HG02763 (cell line): ENCODE results near the gene ZNF737.
"Not testable (repeated sequence)": the region's sequence is repeated elsewhere in the genome, so short reads cannot be mapped to it uniquely, and the experiment has no call there.

ENCODE experiments used
- ATAC-seq: cut with Tn5 transposase; IDR thresholded peaks from one replicate; pipeline ENCODE4 v1.9.1; 2021; ENCODE audit warnings: mild to moderate bottlenecking, moderate library complexity; ENCODE audit not compliant: unreplicated experiment

Gene ZNF737

DNA sequence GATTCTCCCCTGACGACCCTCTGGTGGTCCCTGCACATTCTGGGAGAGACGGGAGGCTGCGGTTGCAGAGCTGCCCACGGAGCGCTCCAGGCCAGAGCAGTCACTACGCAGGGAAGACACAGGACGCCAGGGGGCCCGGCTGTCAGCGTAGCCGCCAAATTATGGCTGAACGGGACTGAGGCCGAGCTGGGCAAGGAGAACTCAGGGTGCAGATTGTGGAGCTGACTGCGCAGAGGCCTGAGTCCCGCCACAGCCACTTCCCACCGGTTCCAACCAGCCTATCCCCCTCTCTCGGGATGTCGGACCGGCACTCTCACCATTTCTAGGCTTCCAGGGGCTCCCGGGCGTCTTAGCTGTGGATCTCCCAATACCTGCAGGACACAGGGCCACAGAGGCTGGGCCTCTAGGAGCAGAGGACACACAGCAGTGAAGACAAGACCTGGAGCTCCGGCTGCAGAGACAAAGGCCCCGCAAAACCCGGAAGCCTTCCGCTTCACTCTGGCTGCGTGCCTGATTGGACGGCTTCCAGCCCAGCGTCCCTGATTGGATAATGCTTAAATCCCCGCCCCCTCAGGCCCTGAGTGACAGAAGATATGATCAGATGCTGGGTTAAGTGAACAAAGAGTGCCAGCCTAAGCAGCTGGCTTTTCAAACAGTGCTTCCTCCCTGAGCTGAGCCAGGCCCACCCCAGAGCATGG lies at the start of gene ZNF737:
Gene ZNF737 (minus strand): TSS at position 461 of the 698 bp plus-strand sequence. CDS start 141 bp downstream, at position 320.
- peak; percentile 90 for ATAC-seq

DNA sequence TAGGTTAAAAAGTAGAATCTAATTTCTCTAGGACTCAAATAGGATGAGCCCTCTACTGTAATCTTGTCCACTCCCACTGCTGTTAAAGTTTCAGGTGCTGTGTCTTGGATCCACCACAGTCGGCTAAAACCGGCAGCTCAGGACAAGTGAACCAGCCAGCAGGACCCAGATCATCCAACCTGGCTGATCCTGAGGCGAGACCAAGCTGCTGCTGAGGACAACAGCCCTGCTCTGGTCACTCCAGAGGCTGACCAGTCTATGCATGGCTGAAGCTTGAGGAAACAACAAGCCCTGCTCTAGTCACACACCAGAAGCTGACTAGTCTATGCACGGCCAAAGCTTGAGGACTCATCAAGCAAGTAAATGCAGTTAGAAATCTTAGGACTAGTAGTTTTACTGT lies 49.4 kb upstream of the ZNF737 start:
- ATAC-seq: not testable (repeated sequence)

DNA sequence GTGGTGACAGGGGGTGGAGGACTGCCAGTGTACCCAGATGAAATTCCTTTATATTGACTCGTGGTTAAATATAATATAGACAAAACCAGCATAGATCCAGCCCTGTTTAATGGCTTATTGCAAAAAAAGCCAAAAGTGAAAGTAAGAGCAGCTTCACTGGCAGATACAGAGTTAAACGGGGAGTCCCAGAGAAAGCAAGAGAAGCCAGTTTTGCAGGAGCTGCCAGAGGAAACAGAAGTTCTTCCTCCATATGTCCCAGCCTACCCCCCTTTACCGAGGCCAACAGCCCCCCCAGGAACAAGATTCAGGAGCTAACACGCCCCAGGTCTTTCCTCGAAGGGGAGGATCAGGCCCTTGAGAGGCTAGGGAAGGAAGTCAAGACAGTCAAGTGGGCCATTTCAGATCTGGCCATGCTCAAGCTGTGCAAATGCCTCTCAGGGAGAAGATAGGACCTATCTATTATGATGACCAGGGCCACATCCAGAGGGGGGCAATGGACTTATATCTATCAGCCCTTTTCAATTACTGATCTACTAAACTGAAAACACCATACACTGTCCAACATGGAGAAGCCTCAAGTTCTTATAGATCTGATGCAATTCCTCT lies 47.2 kb upstream of the ZNF737 start:
- ATAC-seq: no peak

DNA sequence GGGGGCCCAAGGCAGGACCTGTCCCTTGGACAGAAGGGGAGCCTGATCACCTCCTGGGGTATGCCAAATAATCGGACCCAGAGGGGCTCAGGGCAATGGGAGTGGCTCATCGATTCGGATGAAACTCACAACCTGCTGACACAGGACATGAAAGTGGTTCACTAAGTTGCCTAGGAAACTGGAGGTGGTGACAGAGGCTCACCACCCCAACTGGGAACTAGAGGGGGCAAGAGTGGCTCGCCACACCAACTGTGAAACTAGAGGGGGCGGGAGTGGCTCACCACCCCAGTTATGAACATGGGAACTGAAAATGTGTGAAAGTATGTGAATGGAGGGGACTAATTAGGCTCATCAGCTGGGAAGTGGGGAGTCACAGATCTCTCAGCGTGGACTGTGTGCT lies 46.3 kb upstream of the ZNF737 start:
- ATAC-seq: no peak

DNA sequence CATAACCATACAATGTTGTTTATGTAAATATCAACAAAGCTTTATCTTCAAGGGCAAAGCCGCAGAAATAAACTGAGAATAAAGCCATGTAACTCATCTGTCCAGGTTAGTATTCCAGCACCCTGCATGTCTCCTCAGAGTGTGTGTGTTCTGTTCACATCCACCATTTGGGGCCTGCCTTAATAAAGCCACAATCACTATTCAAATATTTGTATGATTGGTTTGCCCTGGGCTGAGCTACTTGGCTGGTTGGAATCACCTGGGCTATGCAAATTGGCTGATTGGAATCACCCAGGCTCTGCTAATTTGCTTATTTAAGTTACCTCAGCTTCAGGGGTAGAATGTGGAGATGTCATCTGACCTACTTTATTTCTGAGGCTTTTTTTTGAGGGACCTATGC lies 42.4 kb upstream of the ZNF737 start:
- ATAC-seq: no peak

DNA sequence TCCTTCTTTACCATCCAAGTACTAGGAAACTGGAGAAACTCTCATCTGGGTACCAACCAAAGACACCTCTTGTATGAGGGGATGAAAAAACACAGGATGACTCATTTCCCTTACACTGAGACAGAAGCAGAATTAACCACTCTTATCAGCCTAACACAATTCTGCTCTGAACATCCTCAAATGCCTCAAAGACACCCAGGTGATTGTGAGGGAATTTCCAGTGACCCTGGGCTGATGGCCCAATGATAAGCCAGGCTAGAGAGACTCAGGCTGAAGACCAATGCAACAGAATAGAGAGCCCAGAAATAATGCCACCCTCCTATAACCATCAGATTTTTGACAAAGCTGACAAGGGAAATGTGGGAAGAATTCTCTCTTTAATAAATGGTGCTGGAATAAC lies 7.0 kb downstream of the ZNF737 start:
- no peak for ATAC-seq

DNA sequence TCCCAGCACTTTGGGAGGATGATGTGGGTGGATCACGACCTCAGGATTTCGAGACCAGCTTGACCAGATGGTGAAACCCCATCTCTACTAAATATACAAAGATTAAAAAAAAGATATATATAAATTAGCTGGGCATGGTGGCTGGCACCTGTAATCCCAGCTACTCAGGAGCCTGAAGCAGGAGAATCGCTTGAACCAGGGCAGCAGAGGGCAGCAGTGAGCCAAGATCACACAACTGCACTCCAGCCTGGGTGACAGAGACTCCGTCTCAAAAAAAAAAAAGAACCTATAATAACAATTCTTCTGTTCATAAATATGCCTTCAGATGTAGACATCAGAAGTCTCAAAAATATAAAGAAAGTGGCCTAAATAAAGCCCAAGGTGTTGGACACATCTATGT lies 7.6 kb downstream of the ZNF737 start:
- ATAC-seq: no peak

DNA sequence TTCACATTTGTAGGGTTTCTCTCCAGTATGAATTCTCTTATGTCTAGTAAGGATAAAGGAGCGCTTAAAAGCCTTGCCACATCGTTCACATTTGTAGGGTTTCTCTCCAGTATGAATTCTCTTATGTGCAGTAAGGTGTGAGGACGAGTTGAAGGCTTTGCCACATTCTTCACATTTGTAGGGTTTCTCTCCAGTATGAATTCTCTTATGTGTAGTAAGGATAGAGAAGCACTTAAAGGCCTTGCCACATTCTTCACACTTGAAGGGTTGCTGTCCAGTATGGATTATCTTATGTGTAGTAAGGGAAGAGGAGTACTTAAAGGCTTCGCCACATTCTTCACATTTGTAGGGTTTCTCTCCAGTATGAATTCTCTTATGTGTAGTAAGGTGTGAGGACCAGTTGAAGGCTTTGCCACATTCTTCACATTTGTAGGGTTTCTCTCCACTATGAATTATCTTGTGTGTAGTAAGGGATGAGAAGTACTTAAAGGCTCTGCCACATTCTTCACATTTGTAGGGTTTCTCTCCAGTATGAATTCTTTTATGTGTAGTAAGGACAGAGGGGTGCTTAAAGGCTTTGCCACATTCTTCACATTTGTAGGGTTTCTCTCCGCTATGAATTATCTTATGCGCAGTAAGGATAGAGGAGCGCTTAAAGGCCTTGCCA lies 20.8 kb downstream of the ZNF737 start:
- not testable (repeated sequence) for ATAC-seq

DNA sequence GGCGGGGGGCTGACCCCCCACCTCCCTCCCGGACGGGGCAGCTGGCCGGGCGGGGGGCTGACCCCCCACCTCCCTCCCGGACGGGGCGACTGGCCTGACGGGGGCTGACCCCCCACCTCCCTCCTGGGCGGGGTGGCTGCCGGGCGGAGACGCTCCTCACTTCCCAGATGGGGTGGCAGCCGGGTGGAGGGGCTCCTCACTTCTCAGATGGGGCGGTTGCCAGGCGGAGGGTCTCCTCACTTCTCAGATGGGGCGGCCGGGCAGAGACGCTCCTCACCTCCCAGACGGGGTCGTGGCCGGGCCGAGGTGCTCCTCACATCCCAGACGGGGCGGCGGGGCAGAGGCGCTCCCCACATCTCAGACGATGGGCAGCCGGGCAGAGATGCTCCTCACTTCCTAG lies 35.3 kb downstream of the ZNF737 start:
- ATAC-seq: not testable (repeated sequence)

DNA sequence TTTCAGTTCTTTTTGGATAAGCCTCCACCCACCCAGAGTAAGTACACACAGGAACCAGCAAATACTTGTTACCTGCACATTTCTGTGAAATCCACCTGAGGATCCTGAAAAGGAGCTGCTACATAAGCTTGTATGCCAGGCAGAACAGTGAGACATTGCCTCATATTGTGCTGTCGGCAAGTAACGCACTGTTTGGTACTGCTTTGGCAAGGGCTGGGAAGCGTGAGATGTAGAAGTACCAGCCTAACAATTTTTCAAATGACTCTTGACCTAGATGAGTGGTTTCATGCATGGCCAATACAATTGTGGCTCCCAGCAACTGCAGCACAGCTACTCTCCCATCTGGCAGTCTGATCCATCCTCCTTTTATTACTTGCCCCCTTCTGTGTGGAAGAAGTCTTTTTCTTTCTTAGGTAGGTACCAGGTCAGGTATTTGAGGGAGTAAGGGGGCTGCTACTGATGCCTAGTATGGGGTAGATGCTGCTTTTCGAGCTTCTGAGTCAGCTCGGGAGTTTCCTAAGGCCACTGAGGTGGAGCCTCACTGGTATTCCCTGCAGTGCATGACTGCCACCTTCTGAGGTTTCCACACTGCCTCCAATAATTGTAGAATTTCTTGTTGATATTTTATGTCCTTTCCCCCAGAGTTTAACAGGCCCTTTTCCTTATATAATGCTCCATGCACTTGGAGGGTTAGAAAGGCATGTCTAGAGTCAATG lies 52.2 kb downstream of the ZNF737 start:
- no peak for ATAC-seq

DNA sequence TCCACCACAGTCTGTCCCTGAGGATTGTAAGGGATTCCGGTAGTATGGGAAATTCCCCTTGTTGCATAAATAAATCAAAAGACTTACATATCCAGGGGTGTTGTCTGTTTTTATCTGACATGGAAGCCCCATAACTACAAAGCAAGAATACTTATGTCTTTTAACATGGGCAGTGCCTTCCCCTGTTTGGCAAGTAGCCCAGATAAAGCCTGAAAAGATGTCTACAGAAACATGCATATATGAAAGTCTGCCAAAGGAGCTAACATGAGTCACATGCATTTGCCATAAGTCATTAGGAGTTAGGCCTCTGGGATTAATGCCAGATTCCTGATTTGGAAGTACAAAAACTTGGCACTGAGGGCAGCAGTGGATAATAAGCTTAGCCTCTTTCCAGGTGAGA lies 62.1 kb downstream of the ZNF737 start:
- ATAC-seq: no peak
